Activated naive CD4-positive, alpha-beta T cell treated with anti-CD3 and anti-CD28 coated beads for 36 hours (primary cell): ENCODE measurements around the gene ATPAF2. TPM values are rescaled to one million over a fixed set of nuclear protein-coding genes. Genes with fewer than 3 reads are reported as not detected.

Experiments
- CTCF ChIA-PET: fragments of 350-600 bp; sonication (Branson Sonifier 250); formaldehyde crosslinking; loops from one replicate; lab custom pipeline; 2021; ENCODE audit warnings: antibody characterized with exemption; lab: Charles Lee
- DNase-seq: peaks from one replicate; pipeline ENCODE4 v3.0.0-alpha.2; 2020
- H3K27ac Mint-ChIP-seq: one replicate; pipeline ENCODE4 v1.8.0; 2021; ENCODE audit warnings: mild to moderate bottlenecking, mixed read lengths
- H3K27me3 Mint-ChIP-seq: one replicate; pipeline ENCODE4 v1.8.0; 2021; ENCODE audit warnings: low read depth, mixed read lengths
- H3K36me3 Mint-ChIP-seq: one replicate; pipeline ENCODE4 v1.8.0; 2021; ENCODE audit warnings: low read depth, mixed read lengths
- H3K4me1 Mint-ChIP-seq: one replicate; pipeline ENCODE4 v1.8.0; 2021; ENCODE audit warnings: low read depth, mixed read lengths
- H3K4me3 Mint-ChIP-seq: one replicate; pipeline ENCODE4 v1.8.0; 2021; ENCODE audit warnings: mild to moderate bottlenecking, moderate library complexity, mixed read lengths
- H3K9me3 Mint-ChIP-seq: one replicate; pipeline ENCODE4 v1.8.0; 2021; ENCODE audit warnings: mixed read lengths
- intact Hi-C: fragments of 100-400 bp; cut with micrococcal nuclease; formaldehyde crosslinking; loops from one replicate; pipeline ENCODE4 v1.15.1; 2023
- total RNA-seq, 2 experiments: library from RNA; stranded (reverse); gene quantifications; one replicate each; pipeline ENCODE4 v1.2.3, GENCODE V29; 2021

ATPAF2 gene
- total RNA-seq, result 10 to 100 TPM; 24.7 to 25.7 TPM

DNA sequence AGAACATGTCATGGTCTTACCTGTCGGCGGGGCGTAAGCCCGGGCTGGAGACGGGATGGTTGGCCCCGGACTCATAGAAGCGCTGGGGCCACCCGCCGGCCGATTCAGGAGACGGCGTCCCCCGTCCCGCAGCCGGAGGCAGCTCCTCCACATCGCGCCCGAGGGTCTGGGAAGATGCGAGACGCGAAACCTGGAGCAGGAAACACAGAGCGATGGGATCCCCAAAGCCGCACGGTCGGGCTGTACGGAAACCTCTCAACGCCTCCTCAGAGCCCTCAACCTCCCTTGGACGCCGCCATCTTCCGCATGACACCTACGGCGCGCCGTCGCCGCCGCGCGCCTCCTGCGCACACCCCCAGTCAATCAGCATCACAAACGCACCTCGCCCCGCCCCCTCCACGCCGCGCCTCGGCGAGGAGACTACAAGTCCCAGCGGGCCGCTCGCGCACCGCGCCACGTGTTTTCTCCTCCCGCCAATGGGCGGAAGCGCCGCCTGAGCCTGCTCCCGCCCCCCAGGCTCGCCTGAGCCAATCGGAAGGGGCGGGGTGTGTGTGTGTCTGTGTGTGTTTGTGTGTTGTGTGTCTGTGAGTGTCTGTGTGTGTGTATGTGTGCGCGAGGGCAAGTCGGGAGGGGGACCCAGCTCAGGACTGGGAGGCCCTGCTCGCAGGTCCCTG lies at the start of gene ATPAF2, which contains the start of gene GID4:
Gene ATPAF2 (minus strand): TSS at position 308 of the 674 bp plus-strand sequence. CDS start 155 bp downstream, at position 153.
Gene GID4 (plus strand): TSS at position 548 of the 674 bp plus-strand sequence. CDS start 57 bp downstream, at position 605.
- Mint-ChIP-seq H3K4me3 (peak within 1 kb of the TSS; percentile 86), H3K36me3 (peaks cover 2% of the 10 kb centered on the region), H3K27me3 (no peaks in the 10 kb centered on the region), H3K27ac (peak within 1 kb of the TSS; percentile 79), H3K9me3 (no peaks in the 10 kb centered on the region), H3K4me1 (peaks cover 40% of the 10 kb centered on the region)
- intact Hi-C loops, result loop anchor here (1.0 to 2.0 kb wide), 7 partner anchors 48 to 448 kb away; partner anchors contain the start of genes ALKBH5, DRC3, DRG2 and PEMT
- peak; percentile 100 for DNase-seq
- CTCF ChIA-PET, result interaction anchor here (0.6 to 1.1 kb wide), 2 partner anchors 11 to 276 kb away, joined by 3 read pairs; partner anchors contain the start of gene TOP3A

DNA sequence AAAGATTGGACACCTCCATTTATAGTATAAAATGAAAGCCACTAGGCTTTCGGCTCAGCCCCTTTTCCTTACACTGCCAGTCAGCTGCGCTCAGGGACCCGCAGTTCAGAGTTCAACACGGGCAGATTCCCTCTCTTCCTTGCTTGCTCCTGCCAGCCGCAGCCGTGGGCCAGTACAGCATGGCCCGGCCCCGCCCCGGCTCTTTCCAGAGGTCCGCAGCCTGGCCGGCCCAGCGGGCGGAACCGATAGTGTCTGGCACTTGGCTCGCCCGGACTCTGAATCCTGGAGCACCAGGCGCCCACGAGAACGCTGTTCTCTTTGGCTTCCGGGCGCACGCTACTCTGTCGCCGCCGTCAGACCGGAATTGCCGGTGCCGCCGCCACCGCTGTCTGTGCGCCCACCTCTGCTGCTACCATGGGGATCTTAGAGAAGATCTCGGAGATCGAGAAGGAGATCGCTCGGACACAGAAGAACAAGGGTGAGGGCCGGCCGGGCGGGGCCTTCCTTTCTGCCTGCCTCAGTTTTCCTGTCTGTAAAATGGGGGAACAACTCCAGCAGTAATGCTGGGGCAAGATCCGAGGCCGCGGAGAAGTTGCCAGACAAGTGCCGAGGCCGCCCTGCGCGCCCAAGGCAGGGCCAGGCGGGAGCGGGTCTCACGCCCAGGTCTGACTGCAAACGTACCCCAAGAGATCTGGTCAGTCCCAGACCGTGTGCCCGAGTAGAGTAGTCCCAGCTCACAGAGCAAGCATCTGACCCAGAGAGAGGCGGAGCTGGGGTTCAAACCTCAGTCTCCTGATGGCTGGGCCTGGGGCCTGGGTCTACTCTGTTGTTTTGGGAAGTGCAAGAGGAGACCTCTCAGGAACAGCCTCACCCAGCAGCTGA lies 48.9 kb upstream of the ATPAF2 start, which contains the start of gene DRG2:
Gene DRG2 (plus strand): TSS at position 339 of the 882 bp plus-strand sequence. CDS start 76 bp downstream, at position 415.
- H3K9me3 Mint-ChIP-seq, result no peaks in the 10 kb centered on the region

DNA sequence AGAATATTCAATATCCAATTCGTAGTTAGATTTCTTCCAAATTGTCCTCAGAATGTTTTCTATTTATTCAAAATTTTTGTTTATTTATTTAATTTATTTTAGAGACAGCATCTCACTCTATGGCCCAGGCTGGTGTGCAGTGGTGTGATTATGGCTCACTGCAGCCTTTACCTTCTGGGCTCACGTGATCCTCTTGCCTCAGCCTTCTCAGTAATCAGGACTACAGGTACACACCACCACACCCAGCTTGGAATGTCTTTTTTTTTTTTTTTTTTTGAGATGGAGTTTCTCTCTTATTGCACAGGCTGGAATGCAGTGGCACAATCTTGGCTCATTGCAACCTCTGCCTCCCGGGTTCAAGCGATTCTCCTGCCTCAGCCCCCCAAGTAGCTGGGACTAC lies 45.3 kb upstream of the ATPAF2 start:
- intact Hi-C loops, result no loop called here
- H3K4me1 Mint-ChIP-seq, result peaks cover 17% of the 10 kb centered on the region

More for the DNA sequence above, 48.9 kb upstream of the ATPAF2 start, which contains the start of gene DRG2:
- no peaks in the 10 kb centered on the region for H3K27me3 Mint-ChIP-seq
- H3K27ac Mint-ChIP-seq, result peak within 1 kb of the TSS; percentile 93
- CTCF ChIA-PET, result interaction anchor here (1.0 kb wide), 1 partner anchor 101 kb away, joined by 3 read pairs; no protein-coding TSS in a partner anchor
- DNase-seq, result peak; percentile 92
- peaks cover 4% of the 10 kb centered on the region for H3K36me3 Mint-ChIP-seq
- H3K4me3 Mint-ChIP-seq, result peak within 1 kb of the TSS; percentile 97
- intact Hi-C loops, result loop anchor here (1.0 to 5.0 kb wide), 5 partner anchors 49 to 497 kb away; partner anchors contain the start of genes ATPAF2, GID4, PEMT and RAI1
- peaks cover 29% of the 10 kb centered on the region for H3K4me1 Mint-ChIP-seq

DNA sequence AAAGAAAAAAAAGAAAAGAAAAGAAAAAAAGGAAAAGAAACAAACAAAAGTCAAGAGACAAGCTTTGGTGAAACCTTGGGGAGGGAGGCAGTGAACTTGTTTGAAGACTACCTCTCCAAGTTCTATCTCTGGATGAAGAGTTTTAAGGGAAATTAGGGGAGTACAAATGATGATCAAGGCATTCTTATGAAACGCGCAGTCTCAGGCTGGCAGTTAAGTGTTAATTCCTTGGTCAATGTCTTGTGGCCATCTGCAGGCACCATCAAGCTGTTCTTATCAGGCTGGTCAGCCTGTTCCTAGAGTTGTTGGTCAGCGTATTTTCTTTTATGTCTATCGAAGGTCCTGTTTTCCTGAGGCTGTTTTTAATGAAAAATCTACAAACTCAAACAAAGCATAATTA lies 40.6 kb upstream of the ATPAF2 start:
- H3K9me3 Mint-ChIP-seq, result no peaks in the 10 kb centered on the region

More for the DNA sequence above, 45.3 kb upstream of the ATPAF2 start:
- Mint-ChIP-seq H3K27me3 (peaks cover 5% of the 10 kb centered on the region), H3K9me3 (no peaks in the 10 kb centered on the region), H3K36me3 (peaks cover 1% of the 10 kb centered on the region), H3K4me3 (no peak overlapping the region), H3K27ac (no peak overlapping the region)
- DNase-seq, result no peak
- CTCF ChIA-PET, result no interaction called here

DNA sequence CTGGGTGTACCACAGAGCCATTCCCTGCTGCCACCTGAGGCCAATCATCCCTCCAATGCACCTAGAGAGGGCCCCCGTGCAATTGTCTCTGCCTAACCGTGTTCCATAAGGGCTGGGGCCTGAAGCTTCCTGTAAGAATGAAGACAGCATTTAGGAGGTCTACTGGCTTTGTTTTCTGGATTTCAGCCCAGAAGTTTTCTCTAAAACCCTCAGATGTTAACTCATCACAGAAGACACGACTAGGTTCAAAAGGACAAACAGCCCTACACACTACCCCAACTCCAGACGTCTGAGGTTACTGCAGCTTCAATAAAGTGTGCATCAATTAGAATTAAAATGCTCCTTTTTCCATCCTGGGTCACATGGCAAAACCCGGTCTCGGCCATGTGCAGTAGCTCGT lies 38.0 kb upstream of the ATPAF2 start:
- Mint-ChIP-seq H3K4me3 (no peak overlapping the region), H3K27me3 (peaks cover 8% of the 10 kb centered on the region), H3K4me1 (no peaks in the 10 kb centered on the region), H3K36me3 (no peaks in the 10 kb centered on the region), H3K9me3 (no peaks in the 10 kb centered on the region), H3K27ac (no peak overlapping the region)
- DNase-seq, result no peak
- intact Hi-C loops, result no loop called here
- CTCF ChIA-PET, result no interaction called here

More for the DNA sequence above, 40.6 kb upstream of the ATPAF2 start:
- no peaks in the 10 kb centered on the region for H3K4me1 Mint-ChIP-seq
- no peaks in the 10 kb centered on the region for H3K36me3 Mint-ChIP-seq
- CTCF ChIA-PET, result no interaction called here
- no peak overlapping the region for H3K4me3 Mint-ChIP-seq
- DNase-seq, result no peak
- intact Hi-C loops, result no loop called here
- H3K27me3 Mint-ChIP-seq, result peaks cover 8% of the 10 kb centered on the region
- H3K27ac Mint-ChIP-seq, result no peak overlapping the region

DNA sequence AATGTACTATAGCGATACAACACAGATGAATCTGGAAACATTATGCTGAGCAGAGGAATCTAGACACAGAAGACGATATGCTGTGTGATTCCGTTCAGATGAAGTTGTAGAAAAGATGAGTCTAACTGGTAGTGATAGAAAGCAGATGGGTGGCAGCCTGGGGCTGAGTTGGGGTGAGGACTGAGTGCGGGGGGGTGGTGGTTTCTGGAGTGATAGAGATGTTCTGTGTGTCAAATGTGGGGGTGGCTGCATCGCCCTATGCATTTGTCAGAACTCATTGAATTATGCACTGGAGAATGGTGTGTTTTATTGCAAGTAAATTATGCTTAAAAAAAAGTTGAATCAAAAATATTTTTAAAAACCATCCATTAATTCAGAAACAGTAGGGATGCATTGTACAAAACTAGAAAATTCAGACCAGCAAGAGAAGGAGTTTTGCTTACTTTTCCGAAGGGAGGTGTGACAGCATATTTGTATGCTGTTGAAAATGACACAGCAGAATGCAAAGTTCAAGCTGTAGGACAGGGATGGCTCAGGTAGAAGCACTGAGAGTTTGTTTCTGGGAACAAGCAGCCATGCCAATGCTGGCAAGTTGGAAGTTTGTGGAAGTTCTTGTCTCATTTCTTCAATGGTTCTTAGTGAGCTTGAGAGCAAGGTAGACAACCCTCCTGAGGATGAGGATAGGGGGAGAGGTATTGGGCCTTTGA lies 35.8 kb upstream of the ATPAF2 start:
- no peak overlapping the region for H3K27ac Mint-ChIP-seq
- CTCF ChIA-PET, result no interaction called here
- intact Hi-C loops, result no loop called here
- peaks cover 5% of the 10 kb centered on the region for H3K4me1 Mint-ChIP-seq
- H3K9me3 Mint-ChIP-seq, result no peaks in the 10 kb centered on the region
- H3K36me3 Mint-ChIP-seq, result no peaks in the 10 kb centered on the region
- no peak for DNase-seq
- no peak overlapping the region for H3K4me3 Mint-ChIP-seq
- H3K27me3 Mint-ChIP-seq, result peaks cover 4% of the 10 kb centered on the region

DNA sequence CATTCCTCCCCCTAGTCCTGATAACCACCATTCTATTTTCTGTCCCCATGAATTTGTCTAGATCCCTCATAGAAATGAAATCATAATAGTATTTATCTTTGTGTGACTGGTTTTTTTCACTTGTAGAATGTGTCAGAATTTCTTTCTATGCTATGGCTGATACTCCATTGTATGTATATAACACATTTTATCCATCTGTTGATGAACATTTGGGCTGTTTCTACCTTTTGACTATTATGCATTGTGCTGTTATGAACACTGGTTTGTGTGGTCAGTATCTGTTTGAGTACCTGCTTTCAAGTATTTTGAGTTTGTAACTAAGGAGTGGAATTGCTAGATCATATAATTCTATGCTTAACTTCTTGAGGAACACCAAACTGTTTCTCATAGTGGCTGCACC lies 32.8 kb upstream of the ATPAF2 start:
- Mint-ChIP-seq H3K4me1 (peaks cover 5% of the 10 kb centered on the region), H3K36me3 (no peaks in the 10 kb centered on the region), H3K27me3 (no peaks in the 10 kb centered on the region), H3K27ac (no peak overlapping the region), H3K9me3 (no peaks in the 10 kb centered on the region), H3K4me3 (no peak overlapping the region)
- no peak for DNase-seq
- CTCF ChIA-PET, result interaction anchor here (0.6 kb wide), 1 partner anchor 123 kb away, joined by 3 read pairs; no protein-coding TSS in a partner anchor
- intact Hi-C loops, result no loop called here

DNA sequence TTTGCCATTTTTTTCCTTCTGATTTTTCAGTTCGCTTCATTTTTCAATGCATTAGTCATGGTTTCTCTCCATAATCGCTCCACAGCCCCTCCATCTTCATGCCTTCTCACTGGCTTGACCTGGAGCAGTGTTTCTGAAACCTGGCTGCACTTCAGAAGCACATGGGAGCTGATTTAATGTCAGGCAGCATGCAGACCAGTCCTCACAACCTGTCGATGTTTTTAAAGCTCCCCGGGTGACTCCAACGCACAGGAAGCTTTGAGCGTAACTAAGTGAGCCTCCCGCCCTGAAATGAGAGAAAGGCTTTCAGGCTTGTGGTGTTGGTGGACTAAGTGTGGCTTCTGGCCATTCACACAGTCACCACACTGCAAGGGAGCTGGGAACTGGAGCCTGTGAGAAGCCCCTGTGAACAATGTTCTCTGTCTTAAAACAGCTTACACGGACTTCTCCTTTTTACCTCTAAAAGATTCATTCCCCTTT lies 31.9 kb upstream of the ATPAF2 start:
- H3K27me3 Mint-ChIP-seq, result no peaks in the 10 kb centered on the region
- H3K27ac Mint-ChIP-seq, result no peak overlapping the region
- H3K4me3 Mint-ChIP-seq, result no peak overlapping the region
- peaks cover 5% of the 10 kb centered on the region for H3K4me1 Mint-ChIP-seq
- intact Hi-C loops, result no loop called here
- peak; percentile 12 for DNase-seq
- CTCF ChIA-PET, result no interaction called here
- no peaks in the 10 kb centered on the region for H3K9me3 Mint-ChIP-seq
- no peaks in the 10 kb centered on the region for H3K36me3 Mint-ChIP-seq

DNA sequence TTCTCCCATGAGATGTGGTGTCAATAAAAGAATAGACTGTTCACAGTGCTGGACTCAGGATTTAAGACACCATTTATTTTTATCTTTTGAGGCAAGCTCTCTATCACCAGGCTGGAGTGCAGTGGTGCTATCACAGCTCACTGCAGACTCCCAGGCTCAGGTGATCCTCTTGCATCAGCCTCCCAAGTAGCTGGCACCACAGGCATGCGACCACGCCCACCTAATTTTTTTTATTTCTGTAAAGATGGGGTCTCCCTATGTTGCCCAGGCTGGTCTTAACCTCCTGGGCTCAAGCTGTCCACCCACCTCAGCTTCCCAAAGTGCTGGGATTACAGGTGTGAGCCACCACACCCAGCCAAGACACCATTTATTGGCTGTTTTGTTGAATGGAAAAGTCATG lies 30.1 kb upstream of the ATPAF2 start:
- H3K4me3 Mint-ChIP-seq, result no peak overlapping the region
- no peak for DNase-seq
- intact Hi-C loops, result no loop called here
- no peaks in the 10 kb centered on the region for H3K27me3 Mint-ChIP-seq
- H3K27ac Mint-ChIP-seq, result no peak overlapping the region
- peaks cover 5% of the 10 kb centered on the region for H3K4me1 Mint-ChIP-seq
- H3K9me3 Mint-ChIP-seq, result no peaks in the 10 kb centered on the region
- CTCF ChIA-PET, result no interaction called here
- H3K36me3 Mint-ChIP-seq, result peaks cover 3% of the 10 kb centered on the region

DNA sequence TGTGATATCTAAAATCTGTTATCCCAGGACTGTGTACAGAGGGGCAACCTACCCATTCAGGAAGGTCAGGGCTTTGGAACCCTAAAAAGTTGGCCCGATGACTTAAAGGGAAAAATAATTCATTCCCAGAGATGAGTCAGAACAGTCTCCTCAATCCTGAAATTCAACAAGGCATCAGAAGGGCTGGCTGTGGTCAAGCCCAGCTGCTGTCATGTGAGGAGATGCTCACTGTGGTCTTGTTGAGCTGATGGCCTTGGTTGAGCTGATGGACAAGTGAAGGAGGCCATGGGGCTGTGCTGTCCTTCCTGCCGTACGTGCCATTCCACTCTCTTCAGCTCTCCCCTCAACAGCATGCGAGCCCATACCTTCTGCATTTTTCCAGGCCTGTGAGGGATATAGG lies 27.9 kb upstream of the ATPAF2 start:
- Mint-ChIP-seq H3K27ac (no peak overlapping the region), H3K9me3 (no peaks in the 10 kb centered on the region), H3K4me3 (no peak overlapping the region), H3K36me3 (peaks cover 3% of the 10 kb centered on the region), H3K4me1 (peaks cover 5% of the 10 kb centered on the region), H3K27me3 (no peaks in the 10 kb centered on the region)
- CTCF ChIA-PET, result no interaction called here
- intact Hi-C loops, result no loop called here
- DNase-seq, result no peak

DNA sequence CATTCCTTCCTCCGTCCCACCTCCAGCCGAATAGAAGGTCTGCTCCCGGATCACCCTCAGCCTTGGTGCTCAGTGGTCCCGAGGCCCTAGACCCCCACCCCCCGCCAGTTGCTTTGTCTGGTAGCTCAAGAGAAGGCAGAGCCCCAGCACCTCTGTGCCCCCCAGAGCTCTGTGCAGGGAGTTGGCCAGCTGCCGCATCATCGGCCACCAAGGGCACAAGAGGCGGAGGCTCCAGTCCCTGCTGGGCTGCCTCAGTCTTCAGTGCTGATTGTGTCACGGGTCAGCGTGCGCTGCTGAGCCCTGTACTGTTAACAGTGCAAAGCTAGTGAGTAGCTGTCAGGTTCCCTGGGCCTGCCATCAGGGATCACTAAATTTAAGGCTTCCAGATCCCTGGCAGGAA lies 26.6 kb upstream of the ATPAF2 start:
- CTCF ChIA-PET, result no interaction called here

More for the DNA sequence above, 26.6 kb upstream of the ATPAF2 start:
- no peak overlapping the region for H3K4me3 Mint-ChIP-seq
- intact Hi-C loops, result no loop called here
- peaks cover 3% of the 10 kb centered on the region for H3K36me3 Mint-ChIP-seq
- no peak for DNase-seq
- no peaks in the 10 kb centered on the region for H3K27me3 Mint-ChIP-seq
- H3K27ac Mint-ChIP-seq, result no peak overlapping the region
- H3K4me1 Mint-ChIP-seq, result no peaks in the 10 kb centered on the region
- H3K9me3 Mint-ChIP-seq, result no peaks in the 10 kb centered on the region
